ENCODE results near the gene SLC25A29.

The SLC25A29 gene

DNA sequence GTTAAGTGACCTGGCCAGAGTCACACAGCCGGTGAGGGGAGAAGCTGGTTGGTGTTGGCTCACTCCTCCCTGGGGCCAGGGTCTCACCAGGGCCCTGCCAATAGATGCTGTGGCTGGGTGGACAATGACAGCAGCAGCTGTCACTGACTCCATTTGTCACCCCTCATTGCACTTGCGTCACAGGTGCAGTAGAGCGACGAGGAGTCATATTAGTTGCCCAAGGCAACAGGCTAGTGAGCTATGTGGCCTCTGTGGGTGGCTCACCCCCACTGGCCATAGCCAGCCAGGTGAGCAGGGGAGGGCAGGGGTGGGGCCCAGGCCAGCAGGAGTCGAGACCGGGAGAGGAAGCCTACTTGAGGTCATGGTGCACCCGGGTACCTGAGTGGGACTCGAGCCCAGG, 26.6 kb upstream of the SLC25A29 start:
- Mint-ChIP-seq H3K4me1 (peaks cover 5% of the 10 kb centered on the region), H3K9me3 (no peaks in the 10 kb centered on the region), H3K36me3 (ENCODE audit: low read depth) (peaks cover 21% of the 10 kb centered on the region), H3K27ac (no peak overlapping the region), H3K4me3 (no peak overlapping the region), H3K27me3 (ENCODE audit: low read depth) (no peaks in the 10 kb centered on the region)
- TF ChIP-seq, protein P1, sequence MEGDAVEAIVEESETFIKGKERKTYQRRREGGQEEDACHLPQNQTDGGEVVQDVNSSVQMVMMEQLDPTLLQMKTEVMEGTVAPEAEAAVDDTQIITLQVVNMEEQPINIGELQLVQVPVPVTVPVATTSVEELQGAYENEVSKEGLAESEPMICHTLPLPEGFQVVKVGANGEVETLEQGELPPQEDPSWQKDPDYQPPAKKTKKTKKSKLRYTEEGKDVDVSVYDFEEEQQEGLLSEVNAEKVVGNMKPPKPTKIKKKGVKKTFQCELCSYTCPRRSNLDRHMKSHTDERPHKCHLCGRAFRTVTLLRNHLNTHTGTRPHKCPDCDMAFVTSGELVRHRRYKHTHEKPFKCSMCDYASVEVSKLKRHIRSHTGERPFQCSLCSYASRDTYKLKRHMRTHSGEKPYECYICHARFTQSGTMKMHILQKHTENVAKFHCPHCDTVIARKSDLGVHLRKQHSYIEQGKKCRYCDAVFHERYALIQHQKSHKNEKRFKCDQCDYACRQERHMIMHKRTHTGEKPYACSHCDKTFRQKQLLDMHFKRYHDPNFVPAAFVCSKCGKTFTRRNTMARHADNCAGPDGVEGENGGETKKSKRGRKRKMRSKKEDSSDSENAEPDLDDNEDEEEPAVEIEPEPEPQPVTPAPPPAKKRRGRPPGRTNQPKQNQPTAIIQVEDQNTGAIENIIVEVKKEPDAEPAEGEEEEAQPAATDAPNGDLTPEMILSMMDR (IDR thresholded peaks at IDR 0.05; ENCODE audit: unreplicated experiment in 3 of 3), result no peak

DNA sequence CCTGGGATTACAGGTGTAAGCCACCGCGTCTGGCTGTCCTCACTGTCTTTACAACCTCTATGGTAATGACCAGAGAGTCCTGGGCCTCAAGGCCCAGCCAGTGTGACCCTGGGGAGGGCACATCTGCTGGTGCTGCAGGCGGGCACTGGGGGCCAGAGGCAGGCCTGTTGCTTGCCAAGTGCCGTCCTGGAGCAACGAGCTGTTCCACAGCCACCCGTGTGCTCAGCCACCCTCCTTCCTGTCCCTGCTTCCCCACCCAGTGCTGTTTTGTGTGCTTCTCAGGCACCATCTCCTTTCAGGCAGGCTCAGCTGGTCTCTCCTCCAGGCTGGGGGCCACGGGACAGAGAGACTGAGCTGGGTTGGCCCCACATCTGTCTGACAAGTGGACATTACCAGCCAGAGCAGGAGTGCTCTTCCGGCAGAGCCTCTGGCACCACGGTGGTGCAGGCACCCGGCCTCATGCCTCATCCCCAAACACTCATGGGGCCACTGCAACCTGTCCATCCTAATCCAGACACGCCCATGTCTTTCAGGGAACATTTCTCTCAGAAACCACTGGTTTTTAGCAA, 25.9 kb upstream of the SLC25A29 start:
- Mint-ChIP-seq H3K36me3 (ENCODE audit: low read depth) (peaks cover 16% of the 10 kb centered on the region), H3K9me3 (no peaks in the 10 kb centered on the region), H3K27me3 (ENCODE audit: low read depth) (no peaks in the 10 kb centered on the region), H3K4me3 (no peak overlapping the region), H3K27ac (no peak overlapping the region), H3K4me1 (peaks cover 5% of the 10 kb centered on the region)
- TF ChIP-seq, protein P1 (IDR thresholded peaks at IDR 0.05; ENCODE audit: unreplicated experiment in 3 of 3), result no peak

GRCh38 chr14:100330388-100330931, 24.2 kb upstream of the SLC25A29 start:
- H3K27ac Mint-ChIP-seq, result no peak overlapping the region
- H3K36me3 Mint-ChIP-seq (ENCODE audit: low read depth), result peaks cover 7% of the 10 kb centered on the region
- TF ChIP-seq, protein P1 (IDR thresholded peaks at IDR 0.05; ENCODE audit: unreplicated experiment in 3 of 3), result no peak
- H3K4me1 Mint-ChIP-seq, result peaks cover 5% of the 10 kb centered on the region
- H3K9me3 Mint-ChIP-seq, result no peaks in the 10 kb centered on the region
- no peak overlapping the region for H3K4me3 Mint-ChIP-seq
- no peaks in the 10 kb centered on the region for H3K27me3 Mint-ChIP-seq (ENCODE audit: low read depth)

DNA sequence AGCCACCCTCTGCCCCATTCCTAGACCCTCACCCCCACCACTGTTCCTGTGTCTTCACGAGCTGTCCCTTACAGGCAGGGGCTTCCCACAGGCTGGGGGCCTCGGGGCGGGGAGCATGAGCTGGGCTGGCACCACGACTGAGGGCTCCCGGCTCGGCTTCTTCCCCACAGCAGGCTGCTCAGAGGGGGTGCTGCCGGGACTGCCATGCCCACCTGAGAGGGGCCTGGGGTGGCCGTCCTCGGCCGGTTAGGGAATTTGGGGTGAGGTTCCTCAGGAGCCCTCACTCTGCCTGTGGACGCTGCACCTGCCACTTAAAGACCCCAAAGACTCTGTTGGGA, 23.7 kb upstream of the SLC25A29 start:
- Mint-ChIP-seq H3K27ac (no peak overlapping the region), H3K4me1 (peaks cover 5% of the 10 kb centered on the region), H3K9me3 (no peaks in the 10 kb centered on the region), H3K4me3 (no peak overlapping the region), H3K36me3 (ENCODE audit: low read depth) (peaks cover 7% of the 10 kb centered on the region), H3K27me3 (ENCODE audit: low read depth) (no peaks in the 10 kb centered on the region)
- TF ChIP-seq, protein P1 (IDR thresholded peaks at IDR 0.05; ENCODE audit: unreplicated experiment in 3 of 3), result no peak

DNA sequence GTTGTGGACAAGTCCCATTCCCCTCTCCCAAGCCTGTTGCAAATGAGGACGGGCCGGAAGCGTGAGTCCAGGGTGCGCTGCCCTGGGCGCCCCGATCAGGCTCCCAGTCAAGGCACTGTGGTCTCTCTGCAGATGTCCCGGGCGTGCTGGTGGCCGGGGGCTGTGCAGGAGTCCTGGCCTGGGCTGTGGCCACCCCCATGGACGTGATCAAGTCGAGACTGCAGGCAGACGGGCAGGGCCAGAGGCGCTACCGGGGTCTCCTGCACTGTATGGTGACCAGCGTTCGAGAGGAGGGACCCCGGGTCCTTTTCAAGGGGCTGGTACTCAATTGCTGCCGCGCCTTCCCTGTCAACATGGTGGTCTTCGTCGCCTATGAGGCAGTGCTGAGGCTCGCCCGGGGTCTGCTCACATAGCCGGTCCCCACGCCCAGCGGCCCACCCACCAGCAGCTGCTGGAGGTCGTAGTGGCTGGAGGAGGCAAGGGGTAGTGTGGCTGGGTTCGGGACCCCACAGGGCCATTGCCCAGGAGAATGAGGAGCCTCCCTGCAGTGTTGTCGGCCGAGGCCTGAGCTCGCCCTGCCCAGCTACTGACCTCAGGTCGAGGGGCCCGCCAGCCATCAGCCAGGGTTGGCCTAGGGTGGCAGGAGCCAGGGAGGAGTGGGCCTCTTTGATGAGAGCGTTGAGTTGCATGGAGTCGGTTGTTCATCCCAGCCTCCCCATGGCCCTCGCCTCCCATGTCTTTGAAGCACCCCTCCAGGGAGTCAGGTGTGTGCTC, 23.2 kb upstream of the SLC25A29 start:
- no peaks in the 10 kb centered on the region for H3K27me3 Mint-ChIP-seq (ENCODE audit: low read depth)
- peaks cover 5% of the 10 kb centered on the region for H3K4me1 Mint-ChIP-seq
- H3K36me3 Mint-ChIP-seq (ENCODE audit: low read depth), result peaks cover 2% of the 10 kb centered on the region
- TF ChIP-seq, protein P1 (IDR thresholded peaks at IDR 0.05; ENCODE audit: unreplicated experiment in 3 of 3), result no peak
- H3K4me3 Mint-ChIP-seq, result no peak overlapping the region
- no peaks in the 10 kb centered on the region for H3K9me3 Mint-ChIP-seq
- no peak overlapping the region for H3K27ac Mint-ChIP-seq

Data from nephron (organoid).